HG03039 (cell line): ENCODE measurements around the gene SNHG17.

Source experiments
- ATAC-seq: cut with Tn5 transposase; IDR thresholded peaks from one replicate; pipeline ENCODE4 v1.9.1; 2021; ENCODE audit warnings: mild to moderate bottlenecking, moderate library complexity; ENCODE audit not compliant: unreplicated experiment

Gene SNHG17

DNA sequence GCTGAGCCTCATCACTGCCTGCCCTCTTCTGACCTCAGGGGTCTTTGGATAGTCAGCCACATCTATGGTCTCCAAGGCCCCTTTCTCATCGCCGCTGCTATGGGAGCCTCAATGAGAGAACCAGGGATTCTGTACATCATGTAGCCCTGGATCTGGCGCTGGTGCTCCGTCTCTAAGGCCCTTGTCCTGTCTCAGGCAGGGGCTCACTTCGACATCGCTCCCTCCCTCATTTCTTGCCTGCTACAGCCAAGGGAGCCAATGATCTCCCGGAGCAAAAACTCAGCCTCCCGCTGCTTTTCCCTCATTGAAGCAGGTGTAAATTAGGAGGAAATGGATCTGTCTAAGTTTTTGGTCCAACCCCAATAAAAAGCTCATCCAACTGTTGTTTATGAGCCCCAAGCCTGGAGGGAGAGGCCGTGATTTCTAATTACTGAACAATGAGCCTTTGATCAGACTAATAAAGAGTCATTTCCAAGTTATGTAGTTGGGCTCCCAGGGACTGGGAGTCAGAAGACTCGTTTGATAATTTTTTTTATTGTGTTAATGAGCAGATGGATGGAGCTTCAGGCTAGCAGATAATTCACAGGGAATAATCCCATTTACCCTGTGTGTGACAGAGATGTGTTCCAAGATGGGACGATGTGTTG lies 58.0 kb downstream of the SNHG17 start:
- no peak for ATAC-seq

- ATAC-seq = no peak
Measured at GRCh38 chr20:38373898-38374297, 61.2 kb downstream of the SNHG17 start.

DNA sequence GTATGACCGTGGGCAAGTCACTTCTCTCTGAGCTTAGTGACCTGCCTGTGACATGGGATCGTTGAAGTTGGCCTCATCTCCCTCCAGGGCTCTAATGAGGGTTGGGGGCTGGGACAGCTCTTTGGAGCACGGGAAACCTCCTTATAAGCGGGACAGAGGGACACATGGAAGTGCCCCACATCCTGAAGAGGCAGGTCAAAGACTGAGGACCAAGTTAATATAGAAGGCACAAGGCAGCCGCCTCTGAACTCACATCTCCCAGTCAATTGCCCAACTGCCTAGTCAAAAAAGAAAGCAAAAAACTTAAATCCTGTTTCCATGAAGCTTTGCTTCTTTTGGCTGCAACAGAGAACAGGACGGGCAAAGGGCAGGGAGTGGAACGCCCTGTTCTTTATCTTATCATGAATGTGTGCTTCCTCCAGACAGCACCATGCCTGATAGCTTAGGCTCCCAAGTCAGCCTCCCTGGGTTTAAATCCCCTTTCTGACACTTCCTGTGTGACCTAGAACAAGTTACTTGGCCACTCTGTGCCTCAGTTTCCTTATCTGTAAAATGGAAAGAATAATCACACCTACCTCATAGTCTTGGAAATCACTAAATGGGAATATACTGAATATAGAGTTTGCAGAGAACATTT lies 61.8 kb downstream of the SNHG17 start:
- no peak for ATAC-seq

DNA sequence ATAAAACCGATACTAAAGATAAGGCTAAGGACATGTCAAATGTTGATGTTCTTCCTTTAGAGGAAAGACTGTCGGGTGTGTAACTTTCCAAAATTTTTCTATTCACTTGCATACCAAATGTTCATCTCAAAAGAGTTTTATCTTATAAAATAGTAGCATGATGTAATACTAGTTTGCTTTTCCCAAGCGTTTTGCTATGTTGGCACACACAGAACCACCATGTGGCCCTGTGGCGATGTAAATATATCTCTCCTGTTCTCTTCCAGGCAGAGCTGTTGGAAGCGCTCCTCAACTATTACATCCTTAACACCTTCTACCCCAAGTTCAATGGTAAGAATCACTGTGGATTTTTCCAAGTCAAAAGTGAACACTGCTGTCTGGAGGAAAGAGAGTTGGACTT lies 62.3 kb downstream of the SNHG17 start:
- ATAC-seq = no peak
